Fibroblast of peridontal ligament (primary cell): Measurements from ENCODE around the gene TUBB4B.

Experiments used
- DNase-seq: peaks from one replicate; pipeline ENCODE4 v3.0.0-alpha.2; 2010; ENCODE audit errors: extremely low read depth

The TUBB4B gene

DNA sequence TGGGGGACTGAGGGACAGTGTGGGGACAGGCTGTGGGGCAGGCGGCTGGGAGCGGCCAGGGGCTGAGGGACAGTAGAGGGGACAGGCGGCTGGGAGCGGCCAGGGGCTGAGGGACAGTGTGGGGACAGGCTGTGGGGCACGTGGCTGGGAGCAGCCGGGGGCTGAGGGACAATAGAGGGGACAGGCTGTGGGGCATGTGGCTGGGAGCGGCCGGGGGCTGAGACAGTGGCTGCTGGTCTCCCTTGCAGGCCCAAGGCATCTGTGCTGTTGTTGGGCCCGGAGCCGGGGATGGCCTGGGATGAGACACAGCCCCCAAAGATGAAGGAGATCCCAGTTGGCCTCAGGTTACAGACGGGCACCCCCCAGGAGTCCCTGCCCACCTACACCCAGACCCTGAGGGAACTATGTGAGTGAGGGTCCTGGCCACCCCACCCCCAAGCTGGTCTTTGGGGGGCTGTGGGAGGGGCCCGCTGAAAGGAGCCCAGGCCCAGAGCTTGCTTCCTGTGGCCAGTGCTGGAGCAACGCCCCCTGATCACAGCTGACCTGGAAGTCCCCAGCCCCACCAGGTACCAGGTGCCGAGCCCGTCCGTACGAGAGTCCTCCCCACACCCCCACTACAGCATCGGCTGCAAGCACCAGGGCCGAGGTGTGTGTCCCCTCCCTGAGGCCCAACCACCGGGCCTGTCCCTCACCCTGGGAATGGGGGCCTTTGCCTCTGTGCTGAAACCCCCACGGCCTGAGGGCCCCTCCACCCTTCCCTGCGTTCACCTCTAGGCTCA is 10.6 kb downstream of the TUBB4B start:
- DNase-seq, result no peak

GRCh38 chr9:137252555-137253506 is 11.7 kb downstream of the TUBB4B start:
- DNase-seq, result no peak

DNA sequence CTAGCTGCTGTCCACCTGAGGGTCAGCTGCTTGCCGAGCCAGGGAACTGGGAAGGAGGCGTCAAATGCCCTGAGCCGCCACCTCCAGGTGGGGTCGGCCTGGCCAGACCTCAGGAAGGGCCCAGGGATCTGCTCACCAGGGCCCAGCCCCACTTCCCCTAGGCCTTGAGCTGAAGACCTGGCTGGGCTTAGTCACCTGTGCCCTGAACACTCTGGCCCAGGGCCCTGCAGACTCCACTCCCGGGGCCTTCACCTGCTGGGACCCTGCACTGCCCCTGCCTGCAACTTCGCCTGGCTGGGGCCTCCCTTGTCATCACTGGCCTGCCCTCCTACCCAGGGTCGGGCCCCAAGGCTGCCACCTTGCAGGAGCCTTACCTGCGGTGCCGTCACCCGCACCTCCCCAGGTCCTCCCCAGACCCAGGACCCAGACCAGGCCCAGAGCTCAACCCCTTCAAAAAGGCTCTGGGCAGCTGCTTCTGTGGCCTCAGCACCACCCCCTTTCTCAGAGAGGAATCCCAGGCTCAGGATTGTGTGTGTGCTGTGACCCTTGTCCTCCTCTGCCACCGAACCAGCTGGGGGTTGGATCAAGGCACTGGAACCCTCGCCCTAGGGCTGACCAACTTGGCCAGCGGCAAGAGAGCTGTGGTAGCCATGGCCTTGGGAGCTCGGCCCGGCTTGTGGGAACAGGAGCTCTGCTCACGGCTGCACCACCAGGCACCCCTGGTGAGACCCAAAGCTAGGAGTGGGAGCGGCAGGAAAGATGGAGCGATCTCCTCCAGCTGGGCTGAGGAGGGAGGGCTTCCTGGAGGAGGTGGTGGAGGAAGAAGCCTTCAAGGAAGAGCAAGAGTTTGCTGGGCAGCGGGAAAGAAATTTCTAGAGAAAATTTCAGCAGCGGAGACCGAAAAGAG is 12.9 kb downstream of the TUBB4B start:
- DNase-seq, result peak; percentile 6

DNA sequence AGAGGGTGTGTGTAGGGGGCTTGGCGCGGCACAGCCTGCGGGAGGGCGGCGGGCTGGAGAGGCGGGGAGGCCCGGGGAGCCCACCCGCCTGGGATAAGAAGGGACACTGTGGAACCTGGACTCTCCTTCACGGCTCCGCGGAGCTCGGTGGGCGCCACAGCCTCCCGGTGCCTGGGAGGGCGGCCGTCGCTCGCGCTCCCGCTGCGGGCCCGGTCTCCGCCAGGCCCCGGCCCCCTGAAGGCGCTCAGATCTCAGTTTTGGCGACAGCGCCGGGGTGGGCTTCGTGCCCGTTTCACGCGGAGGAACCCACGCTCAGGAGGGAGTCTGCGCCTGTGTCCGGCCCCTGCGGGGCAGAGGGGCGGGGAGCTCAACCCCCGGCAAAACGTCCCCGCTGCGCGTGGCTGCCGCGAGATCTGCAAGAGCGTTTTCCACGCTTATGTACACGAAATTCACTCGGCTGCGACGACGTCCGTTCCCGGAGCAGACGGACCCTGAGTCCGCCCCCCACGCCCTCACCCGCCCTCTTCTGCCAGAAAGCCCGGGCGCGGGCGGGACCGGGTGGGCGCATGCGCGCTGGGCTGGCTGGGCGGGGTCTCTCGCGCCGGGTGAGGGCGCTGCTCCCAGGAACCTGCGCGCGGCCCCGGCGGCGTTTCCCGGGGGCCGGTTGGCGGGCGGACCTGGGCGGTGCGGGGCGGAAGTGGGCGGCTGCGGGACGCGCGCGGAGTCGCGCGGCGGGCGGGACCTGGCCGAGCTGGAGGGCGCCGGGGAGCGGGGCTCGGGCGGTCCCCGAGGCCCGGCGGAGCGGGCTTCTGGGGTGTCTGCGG is 13.7 kb downstream of the TUBB4B start, which contains the start of gene NELFB:
NELFB (plus strand) TSS at position 704 of the 824 bp plus-strand sequence.
- peak; percentile 82 for DNase-seq

GRCh38 chr9:137255448-137256114 is 14.5 kb downstream of the TUBB4B start:
- DNase-seq, result peak; percentile 9

DNA sequence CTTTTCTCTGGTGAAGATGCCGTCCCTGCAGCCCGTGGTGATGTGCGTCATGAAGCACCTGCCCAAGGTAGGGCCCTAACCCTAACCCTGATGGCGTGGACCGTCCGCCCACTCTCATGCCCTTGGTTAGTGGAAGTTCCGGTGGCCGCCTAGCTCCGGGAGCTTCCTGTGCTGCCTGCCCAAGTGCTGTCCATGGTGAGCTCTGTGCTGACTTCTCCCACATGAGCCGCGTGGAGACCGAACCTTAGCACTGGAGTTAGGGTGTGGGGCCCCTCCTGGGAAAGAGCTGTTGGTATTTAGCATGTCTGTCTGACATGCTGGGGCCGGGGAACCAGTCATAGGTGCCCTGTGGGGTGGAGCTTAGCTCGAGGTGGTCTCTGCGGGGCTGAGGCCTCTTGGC is 15.3 kb downstream of the TUBB4B start:
- DNase-seq, result no peak

GRCh38 chr9:137256856-137257255 is 15.8 kb downstream of the TUBB4B start:
- no peak for DNase-seq

GRCh38 chr9:137262173-137262908 is 21.3 kb downstream of the TUBB4B start:
- DNase-seq, result peak; percentile 52

- DNase-seq, result no peak
These were observed 21.8 kb downstream of the TUBB4B start for GRCh38 chr9:137262909-137263285.

DNA sequence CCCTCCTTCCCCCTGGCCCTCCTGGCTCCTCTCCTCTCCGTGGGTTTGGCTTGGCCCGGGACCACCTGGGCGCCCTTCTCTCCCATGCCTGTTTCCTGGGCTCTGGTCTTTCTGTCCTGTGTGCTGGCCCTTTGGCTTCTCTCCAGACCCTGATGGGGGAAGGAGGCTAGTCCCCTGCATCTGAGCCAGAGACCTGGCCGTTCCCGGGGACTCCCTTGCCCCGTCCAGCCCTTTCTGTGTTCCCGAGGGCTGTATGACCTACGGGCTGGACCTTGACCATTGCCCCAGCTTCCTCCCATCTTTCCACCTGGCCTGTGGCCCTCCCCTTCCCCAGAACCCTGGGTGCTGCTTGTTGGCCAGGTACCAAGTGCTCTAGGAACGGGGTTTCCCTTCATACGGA is 22.4 kb downstream of the TUBB4B start:
- DNase-seq, result no peak

- DNase-seq, result no peak
These were observed 23.0 kb downstream of the TUBB4B start for GRCh38 chr9:137264067-137264466.

- DNase-seq, result no peak
These were observed 24.5 kb downstream of the TUBB4B start for GRCh38 chr9:137265496-137266161.

DNA sequence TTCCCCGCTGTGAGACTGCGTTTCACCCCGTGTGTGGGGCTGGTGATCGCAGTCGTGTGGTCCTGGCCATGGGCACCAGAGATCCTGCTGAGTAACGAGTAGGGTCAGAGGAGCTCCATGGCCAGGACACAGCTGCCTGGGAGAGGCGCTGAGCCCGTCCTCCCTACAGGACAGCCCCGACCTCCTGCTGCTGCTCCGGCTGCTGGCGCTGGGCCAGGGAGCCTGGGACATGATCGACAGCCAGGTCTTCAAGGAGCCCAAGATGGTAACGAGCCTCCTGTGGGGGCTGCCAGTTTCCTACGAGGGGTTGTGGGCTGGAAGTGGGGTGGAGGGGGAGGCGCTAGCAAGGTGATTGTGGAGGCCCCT is 25.1 kb downstream of the TUBB4B start:
- DNase-seq, result no peak

GRCh38 chr9:137266585-137267453 is 25.7 kb downstream of the TUBB4B start:
- no peak for DNase-seq

GRCh38 chr9:137267933-137268355 is 26.9 kb downstream of the TUBB4B start:
- no peak for DNase-seq

DNA sequence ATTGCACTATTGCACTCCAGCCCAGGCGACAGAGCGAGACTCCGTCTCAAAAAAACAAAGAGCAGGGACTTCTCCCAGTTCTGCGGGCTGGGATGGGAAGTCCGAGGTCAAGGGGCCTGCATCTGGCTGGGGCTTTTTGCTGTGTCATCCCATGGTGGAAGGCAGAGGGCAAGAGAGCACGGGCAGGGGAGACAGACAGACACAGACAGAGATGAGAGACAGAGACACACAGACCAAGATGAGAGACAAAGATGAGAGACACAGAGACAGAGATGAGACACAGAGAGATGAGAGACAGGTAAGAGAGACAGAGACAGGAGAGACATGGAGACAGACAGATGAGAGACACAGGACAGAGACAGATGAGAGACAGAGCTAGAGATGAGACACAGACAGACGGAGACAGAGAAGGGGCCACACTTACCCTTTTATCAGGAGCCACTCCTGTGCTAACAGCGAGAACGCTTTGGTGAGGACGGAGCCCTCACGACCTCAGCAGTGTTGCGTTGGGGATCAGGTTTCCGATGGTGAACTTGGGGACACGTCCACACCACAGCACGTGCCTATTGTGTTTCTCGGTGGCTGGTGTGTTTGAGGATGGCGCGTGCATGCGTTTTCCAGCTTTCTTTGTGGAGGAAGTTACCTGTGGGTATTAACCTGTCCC is 27.6 kb downstream of the TUBB4B start:
- no peak for DNase-seq

DNA sequence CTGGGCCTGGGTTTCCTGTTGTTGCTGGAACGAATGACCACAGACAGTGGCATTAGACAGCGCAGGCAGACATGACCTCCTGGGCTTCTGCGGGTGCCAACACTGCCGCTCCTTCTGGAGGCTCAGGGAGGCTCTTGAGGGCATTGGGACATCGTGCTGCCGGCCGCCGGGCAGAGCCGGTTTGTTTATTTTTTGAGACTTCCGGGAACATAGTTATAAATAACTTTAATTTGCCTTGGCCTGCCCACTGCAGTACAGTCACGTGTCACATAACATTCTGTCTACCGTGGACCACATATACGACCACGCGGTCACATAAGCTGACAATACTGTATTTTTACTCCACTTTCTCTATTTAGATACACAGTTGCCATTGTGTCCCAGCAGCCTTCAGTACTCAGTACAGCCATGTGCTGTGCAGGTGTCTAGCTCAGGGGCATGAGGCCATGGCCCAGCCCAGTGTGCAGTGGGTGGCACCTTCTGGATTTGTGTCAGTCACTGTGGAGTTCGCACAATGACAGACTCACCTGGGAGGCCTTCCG is 28.2 kb downstream of the TUBB4B start:
- DNase-seq, result peak; percentile 41
